ENCODE measurements around the gene GKN1.

Gene GKN1

GRCh38 chr2:69017080-69017479, 42.6 kb downstream of the GKN1 start:
- Histone ChIP-seq H3K79me2 (ENCODE audit: insufficient read depth, low read length) (peaks cover 23% of the 10 kb centered on the region), H3K9me2 (replicated peaks; ENCODE audit: low read depth, low read length) (no peaks in the 10 kb centered on the region), H3F3A (ENCODE audit: low read depth) (no peaks in the 10 kb centered on the region), H3K4me2 (ENCODE audit: low read depth, low read length, poor library complexity, severe bottlenecking) (peak overlapping the region; percentile 6), H3K4me3 (ENCODE audit: low read length, poor library complexity, severe bottlenecking) (no peak overlapping the region), H3K9ac (ENCODE audit: low read depth, low read length, poor library complexity, severe bottlenecking) (no peak overlapping the region), H3K27me3 (ENCODE audit: insufficient read depth, low read length, poor library complexity, severe bottlenecking) (no peaks in the 10 kb centered on the region), H3K4me1 (ENCODE audit: insufficient read depth, low read length, poor library complexity, severe bottlenecking) (peaks cover 33% of the 10 kb centered on the region), H4K20me1 (ENCODE audit: insufficient read depth, low read length, poor library complexity, severe bottlenecking) (peaks cover 4% of the 10 kb centered on the region), H3K36me3 (ENCODE audit: insufficient read depth, low read length) (no peaks in the 10 kb centered on the region), H3K9me3 (ENCODE audit: insufficient read depth, low read depth, low read length) (no peaks in the 10 kb centered on the region), H2AFZ (ENCODE audit: low read length) (no peak overlapping the region)
- no peak for TF ChIP-seq EZH2phosphoT487 (IDR thresholded peaks at IDR 0.05; ENCODE audit: borderline replicate concordance)
- TF ChIP-seq, protein P1, sequence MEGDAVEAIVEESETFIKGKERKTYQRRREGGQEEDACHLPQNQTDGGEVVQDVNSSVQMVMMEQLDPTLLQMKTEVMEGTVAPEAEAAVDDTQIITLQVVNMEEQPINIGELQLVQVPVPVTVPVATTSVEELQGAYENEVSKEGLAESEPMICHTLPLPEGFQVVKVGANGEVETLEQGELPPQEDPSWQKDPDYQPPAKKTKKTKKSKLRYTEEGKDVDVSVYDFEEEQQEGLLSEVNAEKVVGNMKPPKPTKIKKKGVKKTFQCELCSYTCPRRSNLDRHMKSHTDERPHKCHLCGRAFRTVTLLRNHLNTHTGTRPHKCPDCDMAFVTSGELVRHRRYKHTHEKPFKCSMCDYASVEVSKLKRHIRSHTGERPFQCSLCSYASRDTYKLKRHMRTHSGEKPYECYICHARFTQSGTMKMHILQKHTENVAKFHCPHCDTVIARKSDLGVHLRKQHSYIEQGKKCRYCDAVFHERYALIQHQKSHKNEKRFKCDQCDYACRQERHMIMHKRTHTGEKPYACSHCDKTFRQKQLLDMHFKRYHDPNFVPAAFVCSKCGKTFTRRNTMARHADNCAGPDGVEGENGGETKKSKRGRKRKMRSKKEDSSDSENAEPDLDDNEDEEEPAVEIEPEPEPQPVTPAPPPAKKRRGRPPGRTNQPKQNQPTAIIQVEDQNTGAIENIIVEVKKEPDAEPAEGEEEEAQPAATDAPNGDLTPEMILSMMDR (conservative IDR thresholded peaks at IDR 0.05; ENCODE audit: low read length): no peak

- TF ChIP-seq EZH2phosphoT487 (IDR thresholded peaks at IDR 0.05; ENCODE audit: borderline replicate concordance): no peak
- TF ChIP-seq, protein P1 (conservative IDR thresholded peaks at IDR 0.05; ENCODE audit: low read length): no peak
Measured at GRCh38 chr2:69017835-69018234, 43.4 kb downstream of the GKN1 start.

DNA sequence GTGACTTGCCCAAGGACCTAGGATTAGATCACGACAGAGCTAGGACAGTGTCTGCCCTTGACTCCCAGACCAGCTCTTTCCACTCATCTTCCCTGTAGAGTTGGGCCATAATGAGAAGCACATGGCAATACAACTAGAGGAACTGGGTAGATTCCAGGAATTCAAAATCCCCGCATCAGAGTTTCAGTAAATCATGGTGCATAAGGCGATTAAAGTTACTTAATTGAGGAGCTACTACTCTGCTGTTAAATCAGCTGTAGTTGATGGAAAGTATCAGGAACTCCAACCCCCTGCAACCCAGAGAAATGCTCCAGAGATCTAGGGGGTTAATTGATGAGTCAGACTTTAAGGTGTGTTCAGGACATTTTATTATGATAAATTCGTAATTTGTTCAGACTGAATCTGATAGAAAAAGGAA, 44.3 kb downstream of the GKN1 start:
- Histone ChIP-seq H3K4me1 (ENCODE audit: insufficient read depth, low read length, poor library complexity, severe bottlenecking) (peaks cover 28% of the 10 kb centered on the region), H3K9ac (ENCODE audit: low read depth, low read length, poor library complexity, severe bottlenecking) (no peak overlapping the region), H3K9me2 (replicated peaks; ENCODE audit: low read depth, low read length) (no peaks in the 10 kb centered on the region), H2AFZ (ENCODE audit: low read length) (no peak overlapping the region), H3K79me2 (ENCODE audit: insufficient read depth, low read length) (peaks cover 22% of the 10 kb centered on the region), H3K4me3 (ENCODE audit: low read length, poor library complexity, severe bottlenecking) (no peak overlapping the region), H4K20me1 (ENCODE audit: insufficient read depth, low read length, poor library complexity, severe bottlenecking) (peaks cover 4% of the 10 kb centered on the region), H3K9me3 (ENCODE audit: insufficient read depth, low read depth, low read length) (no peaks in the 10 kb centered on the region), H3K36me3 (ENCODE audit: insufficient read depth, low read length) (no peaks in the 10 kb centered on the region), H3F3A (ENCODE audit: low read depth) (no peaks in the 10 kb centered on the region), H3K4me2 (ENCODE audit: low read depth, low read length, poor library complexity, severe bottlenecking) (peak overlapping the region; percentile 13), H3K27me3 (ENCODE audit: insufficient read depth, low read length, poor library complexity, severe bottlenecking) (no peaks in the 10 kb centered on the region)
- TF ChIP-seq, protein P1 (conservative IDR thresholded peaks at IDR 0.05; ENCODE audit: low read length): no peak

More at GRCh38 chr2:69017835-69018234, 43.4 kb downstream of the GKN1 start:
- no peaks in the 10 kb centered on the region for H3K9me3 ChIP-seq (ENCODE audit: insufficient read depth, low read depth, low read length)
- no peak overlapping the region for H2AFZ ChIP-seq (ENCODE audit: low read length)
- H3K9me2 ChIP-seq (replicated peaks; ENCODE audit: low read depth, low read length): no peaks in the 10 kb centered on the region
- H3K79me2 ChIP-seq (ENCODE audit: insufficient read depth, low read length): peaks cover 23% of the 10 kb centered on the region
- no peak overlapping the region for H3K4me3 ChIP-seq (ENCODE audit: low read length, poor library complexity, severe bottlenecking)
- H3K4me1 ChIP-seq (ENCODE audit: insufficient read depth, low read length, poor library complexity, severe bottlenecking): peaks cover 28% of the 10 kb centered on the region
- H3K27me3 ChIP-seq (ENCODE audit: insufficient read depth, low read length, poor library complexity, severe bottlenecking): no peaks in the 10 kb centered on the region
- H4K20me1 ChIP-seq (ENCODE audit: insufficient read depth, low read length, poor library complexity, severe bottlenecking): peaks cover 4% of the 10 kb centered on the region
- H3F3A ChIP-seq (ENCODE audit: low read depth): no peaks in the 10 kb centered on the region
- no peaks in the 10 kb centered on the region for H3K36me3 ChIP-seq (ENCODE audit: insufficient read depth, low read length)
- H3K9ac ChIP-seq (ENCODE audit: low read depth, low read length, poor library complexity, severe bottlenecking): no peak overlapping the region
- H3K4me2 ChIP-seq (ENCODE audit: low read depth, low read length, poor library complexity, severe bottlenecking): peak overlapping the region; percentile 13

Data from Loucy (cell line).